Measurements from ENCODE around the gene ANOS1.

ANOS1 gene

DNA sequence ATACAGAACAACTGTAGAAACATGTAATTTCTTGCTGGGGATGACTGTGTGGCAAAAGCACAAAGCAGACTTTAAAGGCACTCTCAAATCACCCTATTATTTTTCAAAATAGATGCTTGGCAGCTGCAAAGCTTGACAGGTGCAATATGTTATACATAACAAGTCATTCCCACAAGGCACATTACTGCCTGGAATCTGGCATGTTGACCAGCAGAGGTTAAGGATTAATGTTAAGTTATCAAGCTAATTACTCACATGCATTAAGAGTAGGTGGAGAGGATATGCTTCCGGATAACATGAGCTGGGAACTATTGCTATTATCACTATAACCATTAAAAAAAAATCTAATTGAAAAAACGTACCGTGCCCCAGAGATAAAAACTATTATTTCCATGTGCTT, 17.8 kb downstream of the ANOS1 start:
- no peak for DNase-seq (ENCODE audit: low read depth)

DNA sequence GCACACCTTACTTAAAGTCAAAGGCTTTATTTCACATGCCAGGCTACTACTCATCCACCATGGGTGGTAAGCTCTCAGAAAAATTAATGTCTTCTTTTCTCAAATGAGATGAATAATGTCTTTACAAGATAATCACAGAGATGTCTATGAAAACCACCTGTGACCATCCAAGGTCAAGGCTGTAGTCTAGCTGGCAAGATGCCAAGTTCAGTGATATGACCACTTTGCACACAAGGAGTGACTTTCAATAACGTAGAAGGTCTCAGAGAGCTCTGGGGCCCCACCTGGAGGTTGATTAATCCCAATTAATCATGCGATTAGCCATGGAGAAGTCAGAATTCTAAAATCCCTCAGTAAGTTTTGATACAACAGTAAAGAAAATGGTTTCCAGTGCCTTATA, 20.5 kb downstream of the ANOS1 start:
- DNase-seq (ENCODE audit: low read depth) = no peak

DNA sequence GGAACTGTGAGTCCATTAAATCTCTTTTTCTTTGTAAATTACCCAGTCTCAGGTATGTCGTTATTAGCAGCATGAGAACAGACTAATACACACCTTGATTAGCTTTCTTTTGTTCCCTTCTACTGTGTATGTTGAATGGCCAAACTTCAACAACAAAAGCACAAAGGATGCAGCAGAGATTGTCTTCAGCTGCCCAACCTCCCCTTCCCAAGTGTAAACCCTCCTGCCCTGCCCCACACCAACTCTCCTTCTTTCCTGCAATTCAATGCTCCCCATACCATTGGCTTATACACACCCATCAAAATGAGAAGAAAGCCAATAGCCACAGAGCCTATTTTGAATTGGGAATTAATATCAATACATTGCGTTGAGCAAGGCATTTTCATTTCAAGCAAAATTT, 27.8 kb downstream of the ANOS1 start:
- DNase-seq (ENCODE audit: low read depth) = no peak

DNA sequence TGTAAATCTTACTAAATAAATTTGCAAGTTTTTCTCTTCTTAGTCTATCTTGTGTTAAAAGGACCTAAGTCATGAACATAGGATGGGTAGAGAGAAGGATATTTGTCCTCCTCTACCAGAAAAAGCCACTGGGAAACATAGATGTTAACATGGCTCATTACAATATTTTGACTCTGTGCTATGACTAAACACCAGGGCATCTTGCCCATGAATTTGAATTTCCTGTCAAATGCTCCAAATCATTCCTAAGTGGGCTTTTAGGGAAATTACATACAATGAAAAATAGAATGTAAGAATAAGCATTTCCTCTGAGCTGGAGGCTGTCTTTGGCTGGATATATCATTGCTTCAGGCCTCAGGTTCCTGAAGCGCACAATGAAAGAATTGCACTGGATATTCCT, 39.1 kb downstream of the ANOS1 start:
- peak; percentile 8 for DNase-seq (ENCODE audit: low read depth)

DNA sequence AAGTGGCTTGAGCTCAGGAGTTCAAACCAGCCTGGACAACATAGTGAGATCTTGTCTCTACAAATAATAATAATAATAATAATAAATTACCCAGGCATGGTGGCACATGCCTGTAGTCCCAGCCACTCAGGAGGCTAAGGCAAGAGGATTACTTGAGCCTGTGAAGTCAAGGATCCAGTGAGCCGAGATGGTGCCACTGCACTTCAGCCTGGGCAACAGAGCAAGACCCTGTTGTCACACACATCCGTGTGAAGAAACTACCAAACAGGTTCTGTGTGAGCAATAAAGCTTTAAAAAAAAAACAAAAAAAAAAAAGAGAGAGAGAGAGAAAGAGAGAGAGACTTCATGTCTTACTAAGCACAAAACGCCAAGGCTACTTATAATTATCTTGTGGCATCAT, 42.5 kb downstream of the ANOS1 start:
- no peak for DNase-seq (ENCODE audit: low read depth)

DNA sequence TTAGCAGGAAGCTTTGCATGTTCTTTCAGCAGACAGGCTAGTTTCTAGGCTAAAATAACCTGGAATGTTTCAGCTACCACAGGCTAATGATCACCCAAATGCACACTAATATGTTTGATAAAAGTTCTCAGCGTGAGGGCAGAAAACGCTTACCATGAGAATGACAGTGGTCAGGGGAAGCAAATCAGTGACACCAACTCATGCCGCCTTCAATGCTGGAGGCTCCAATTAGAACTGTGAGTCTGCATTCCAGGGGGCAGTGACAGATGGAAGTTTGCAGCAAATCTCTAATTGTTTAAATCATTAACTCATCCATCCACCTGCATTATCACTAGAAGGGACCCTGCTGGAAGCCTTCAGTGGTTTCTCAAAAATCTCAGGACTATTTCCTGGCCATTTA, 43.2 kb downstream of the ANOS1 start:
- DNase-seq (ENCODE audit: low read depth) = no peak

DNA sequence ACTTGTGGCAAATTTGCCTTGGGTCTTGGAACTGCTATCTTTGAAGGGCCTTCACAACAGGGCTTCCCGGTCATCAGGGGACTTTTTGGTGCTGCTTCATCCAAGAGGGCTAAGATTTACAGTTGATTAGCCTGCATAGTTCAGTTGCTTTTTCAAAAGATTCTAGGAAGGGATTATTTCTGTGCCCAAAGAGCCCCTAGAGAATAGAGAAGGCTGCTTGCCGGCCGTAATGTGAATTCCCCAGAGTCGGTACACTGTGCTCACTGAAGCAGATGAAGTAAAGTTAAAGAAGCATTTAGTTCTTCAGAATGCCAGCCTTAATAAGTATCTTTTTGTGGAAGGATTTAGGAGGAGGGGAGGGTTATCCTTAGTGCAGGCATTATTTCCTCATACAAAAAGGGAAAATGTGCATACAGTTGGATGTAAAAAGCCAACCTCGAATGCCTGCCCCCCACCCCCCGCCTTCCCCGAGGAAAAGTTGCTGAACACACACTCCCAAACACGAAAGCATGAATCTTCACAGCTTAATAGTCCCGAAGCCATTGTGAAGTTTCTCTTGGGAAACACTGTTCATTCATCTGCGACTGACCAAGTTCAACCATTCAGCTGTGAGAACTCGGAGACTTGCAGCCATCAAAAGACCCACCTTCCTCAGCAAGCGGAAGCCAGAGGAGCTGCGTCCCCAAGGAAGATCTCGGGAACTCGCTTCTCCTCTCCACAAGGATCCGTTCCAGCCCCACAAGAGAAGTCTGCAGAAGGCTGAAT, 47.6 kb downstream of the ANOS1 start:
- no peak for DNase-seq (ENCODE audit: low read depth)

DNA sequence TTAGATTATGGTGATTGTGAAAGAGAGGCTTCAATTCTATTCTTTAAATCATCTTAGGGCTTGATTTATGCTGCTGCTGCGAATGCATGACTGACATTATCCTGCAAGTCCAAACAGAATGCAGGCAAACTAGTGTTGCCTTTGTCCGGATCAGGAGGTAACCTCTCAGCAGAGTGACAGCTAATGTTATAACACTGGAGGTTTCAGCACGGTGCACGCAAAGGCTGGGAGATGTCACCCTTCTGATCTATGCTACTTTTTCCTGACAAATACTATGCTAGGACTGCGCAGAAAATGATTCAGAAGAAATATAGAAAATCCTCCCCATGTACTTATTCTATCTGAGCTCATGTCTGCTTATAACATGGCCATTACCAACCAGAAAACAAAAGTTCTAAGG, 48.2 kb downstream of the ANOS1 start:
- DNase-seq (ENCODE audit: low read depth) = no peak

DNA sequence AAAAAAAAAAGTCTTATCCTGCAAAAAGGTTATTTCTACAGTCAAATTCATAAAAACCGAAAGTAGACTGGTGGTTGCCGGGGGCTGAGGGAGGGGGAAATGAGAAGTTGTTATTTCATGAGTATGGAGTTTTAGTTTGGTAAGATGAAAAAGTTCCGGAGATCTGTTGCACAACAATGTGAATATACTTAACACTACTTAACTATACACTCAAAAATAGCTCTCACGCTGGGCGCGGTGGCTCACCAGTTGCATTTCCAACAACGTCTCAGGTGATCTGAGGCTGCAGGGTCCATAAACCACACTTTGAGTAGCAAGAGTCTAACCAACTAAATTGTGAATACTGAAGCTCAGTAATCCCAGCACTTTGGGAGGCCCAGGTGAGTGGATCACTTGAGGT, 52.4 kb downstream of the ANOS1 start:
- DNase-seq (ENCODE audit: low read depth) = no peak

DNA sequence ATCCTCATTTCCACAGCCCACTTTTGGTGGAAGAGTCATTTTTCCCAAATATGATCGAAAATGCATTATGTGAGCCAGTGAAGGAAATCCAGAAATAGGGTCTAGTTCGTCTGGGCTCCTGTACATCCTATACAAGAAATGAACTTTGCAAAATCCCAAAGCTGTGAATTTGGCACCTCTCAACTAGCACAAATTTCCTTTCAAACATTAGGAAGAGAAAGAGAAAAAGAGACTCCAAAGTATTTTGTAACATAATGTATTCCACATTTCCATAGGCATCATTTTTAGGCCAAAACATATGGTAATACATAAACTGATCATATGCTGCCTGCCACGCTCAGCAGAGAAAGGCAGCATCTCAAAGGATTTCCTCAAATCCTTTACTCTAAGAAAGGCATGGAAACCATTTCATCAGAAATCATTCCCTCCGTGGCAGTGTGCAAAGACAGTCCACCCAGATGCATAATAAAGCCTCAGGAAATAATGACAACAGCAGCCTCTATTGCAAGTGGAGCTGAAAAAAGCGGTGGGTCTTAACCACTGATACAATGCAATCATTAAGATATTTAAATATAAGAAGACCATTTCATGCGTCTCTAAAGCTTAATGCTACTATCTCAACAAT, 56.8 kb downstream of the ANOS1 start:
- no peak for DNase-seq (ENCODE audit: low read depth)

DNA sequence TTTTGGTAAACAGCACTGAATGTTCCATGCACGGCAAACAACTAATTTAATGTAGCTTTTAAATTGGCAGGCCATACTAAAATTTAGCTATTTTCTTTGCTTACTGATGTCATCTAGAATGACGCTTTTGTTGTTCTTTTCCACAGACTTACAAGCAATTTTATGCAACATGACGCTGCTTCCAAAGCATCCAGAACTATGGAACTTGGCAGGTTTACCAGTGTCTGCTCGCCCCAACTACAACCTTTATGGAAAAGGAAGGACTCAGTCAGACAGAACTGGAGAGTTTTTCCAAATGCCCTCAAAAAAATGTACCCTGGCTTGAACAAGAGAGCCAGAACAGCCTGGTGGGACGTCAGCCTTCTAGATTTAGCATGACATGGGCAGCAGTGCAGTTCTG, 58.7 kb downstream of the ANOS1 start:
- DNase-seq (ENCODE audit: low read depth) = no peak

DNA sequence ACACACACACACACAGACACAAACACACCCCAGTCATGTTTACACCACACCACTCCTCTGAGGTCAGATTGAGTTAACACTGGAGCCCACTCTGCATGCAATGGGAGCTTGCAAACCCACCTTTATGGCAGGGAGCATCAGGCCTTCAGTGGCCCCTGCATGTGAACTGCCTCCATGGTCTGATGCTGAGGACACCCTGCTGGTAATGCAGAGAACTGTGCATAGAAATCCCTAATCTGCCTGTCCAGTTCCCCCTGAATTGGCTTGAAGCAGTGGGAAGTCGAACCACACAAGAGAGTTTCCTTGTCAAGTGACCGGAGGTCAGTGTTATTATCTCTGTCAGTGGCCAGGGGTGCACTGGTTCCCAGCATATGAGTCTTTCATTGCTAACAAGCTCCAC, 59.8 kb downstream of the ANOS1 start:
- no peak for DNase-seq (ENCODE audit: low read depth)

DNA sequence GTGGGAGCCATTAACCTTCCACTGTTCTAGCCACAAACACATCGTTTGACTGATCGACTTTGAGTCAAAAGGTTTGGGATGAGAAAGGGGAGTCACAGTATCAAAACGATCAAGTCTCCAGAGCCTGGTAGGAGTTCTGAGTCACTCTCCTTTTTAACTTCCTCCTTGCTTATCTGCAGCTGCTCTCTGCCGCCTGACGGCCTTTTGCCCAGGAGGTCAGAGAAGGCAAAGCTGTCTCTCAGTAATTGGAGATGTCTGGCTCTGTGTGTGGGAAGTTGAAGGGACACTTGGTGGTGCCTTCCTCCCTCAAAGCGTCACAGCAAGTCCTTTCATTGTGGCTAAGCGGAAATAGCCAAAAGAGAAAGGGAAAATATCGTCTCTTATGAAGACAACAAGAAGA, 63.1 kb downstream of the ANOS1 start:
- DNase-seq (ENCODE audit: low read depth) = no peak

DNA sequence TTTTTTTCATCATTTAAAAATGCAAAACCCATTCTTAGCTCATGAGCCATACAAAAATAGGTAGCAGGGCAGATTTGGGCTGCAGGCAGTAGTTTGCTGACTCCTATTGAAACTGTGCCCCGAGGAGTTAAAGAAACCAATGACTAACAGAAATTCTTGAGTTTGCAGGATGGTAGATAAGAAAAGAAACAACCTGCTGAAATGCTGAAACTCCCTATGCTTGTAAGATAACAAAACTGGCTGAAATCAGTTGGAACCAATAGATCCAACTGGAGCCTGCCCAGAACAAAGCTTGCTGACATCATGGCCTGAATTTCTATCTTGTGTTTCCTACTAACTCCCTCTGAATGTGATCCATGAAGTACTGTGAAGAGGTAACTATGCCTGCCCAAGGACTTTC, 68.6 kb downstream of the ANOS1 start:
- no peak for DNase-seq (ENCODE audit: low read depth)

DNA sequence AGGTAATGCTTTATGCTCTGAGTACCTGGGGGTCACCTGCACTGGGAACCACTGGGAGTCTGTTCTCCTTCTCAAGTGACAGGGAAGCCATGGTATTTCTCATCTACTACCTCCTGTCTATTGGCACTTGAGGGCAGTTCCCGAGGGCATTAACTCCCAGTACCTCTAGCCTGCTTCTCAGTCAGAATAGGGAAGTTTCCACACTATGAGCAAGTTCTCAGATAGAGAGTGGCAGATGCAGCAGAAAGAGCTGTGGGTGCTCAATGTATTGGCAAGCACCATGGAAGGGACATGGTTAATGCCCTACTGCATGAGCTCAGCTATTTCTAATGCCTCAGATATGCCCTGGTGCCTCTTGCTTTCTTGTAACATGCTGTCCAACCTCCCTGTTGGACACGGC, 74.1 kb downstream of the ANOS1 start:
- DNase-seq (ENCODE audit: low read depth) = no peak

DNA sequence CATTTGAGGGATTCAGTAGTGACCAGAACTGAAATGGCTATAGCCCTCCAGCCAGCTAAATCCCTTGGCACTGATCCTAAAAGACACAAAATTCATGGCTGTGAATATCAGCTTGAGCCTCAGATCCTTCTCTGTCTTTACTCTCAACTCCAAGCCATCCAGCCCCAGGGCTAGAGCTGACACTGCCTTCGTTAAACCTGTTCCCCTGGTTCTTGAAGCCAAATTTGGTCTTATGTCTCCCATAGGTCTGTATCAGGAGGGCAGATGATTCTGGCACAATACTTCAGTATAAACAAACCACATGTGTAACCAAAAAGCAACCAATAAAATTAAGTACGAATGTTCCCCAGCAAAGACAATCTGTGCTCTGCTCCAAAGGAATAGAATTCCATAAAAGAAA, 78.0 kb downstream of the ANOS1 start:
- no peak for DNase-seq (ENCODE audit: low read depth)

DNA sequence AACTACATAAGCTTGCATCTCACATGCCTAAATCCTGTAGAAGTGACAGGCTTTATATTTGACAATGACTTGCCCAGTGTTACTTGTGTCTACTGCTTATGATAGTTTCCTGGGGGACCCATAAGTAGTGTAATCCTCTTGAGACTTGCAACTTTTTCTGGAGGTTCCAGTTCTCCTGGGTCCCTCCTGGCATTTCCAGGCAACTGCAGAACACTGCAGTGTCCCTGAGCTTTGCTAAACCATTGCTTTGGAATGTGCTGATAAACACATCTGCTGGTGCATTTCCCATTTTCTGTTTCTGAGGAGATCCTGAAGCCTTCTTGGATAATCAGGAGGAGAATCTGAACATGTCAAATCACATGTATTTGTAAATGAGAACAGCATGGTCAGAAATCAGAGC, 82.0 kb downstream of the ANOS1 start:
- DNase-seq (ENCODE audit: low read depth) = no peak

DNA sequence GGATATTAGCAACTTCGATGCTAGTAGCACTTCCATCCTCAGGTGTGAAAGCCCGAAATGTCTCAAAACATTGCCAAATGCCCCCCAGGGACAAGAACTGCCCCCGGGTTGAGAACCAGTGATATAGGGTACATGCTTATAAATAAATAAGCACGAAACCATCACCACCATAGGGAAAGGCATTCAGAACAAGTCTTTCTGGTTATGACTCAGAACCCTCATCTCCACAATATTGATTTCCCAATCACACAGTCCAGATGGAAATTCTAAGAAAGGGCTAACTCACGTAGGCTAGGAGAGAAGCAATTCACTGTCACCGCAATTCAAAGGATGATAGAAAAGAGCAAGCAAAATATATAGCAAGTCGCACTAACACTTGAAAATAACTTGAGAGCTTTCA, 84.8 kb downstream of the ANOS1 start:
- no peak for DNase-seq (ENCODE audit: low read depth)

DNA sequence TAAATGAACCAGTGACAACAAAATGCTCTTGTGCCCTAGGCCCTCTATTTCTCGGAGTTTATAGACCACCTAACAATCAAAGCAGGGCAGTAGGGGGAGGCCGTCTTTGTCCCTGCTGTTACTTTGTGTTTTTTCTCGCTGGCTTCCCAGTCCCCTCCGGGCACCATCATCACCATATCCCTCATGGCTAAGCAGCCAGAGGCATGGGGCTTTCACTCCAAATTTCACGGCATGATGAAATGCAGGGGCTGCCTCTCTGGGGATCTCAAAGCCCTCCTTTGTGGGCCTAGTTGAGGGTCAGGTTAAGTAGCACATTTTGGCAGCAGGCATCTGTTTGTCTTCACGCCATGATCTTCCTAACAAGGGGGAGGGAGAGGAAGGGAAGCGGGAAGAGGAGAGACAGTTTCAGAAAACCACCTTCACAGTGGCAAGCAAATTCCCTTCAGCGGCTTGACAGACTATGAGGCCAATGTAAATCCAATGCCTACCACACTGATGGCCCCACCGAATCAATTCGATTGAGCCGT, 91.9 kb downstream of the ANOS1 start:
- DNase-seq (ENCODE audit: low read depth) = no peak

DNA sequence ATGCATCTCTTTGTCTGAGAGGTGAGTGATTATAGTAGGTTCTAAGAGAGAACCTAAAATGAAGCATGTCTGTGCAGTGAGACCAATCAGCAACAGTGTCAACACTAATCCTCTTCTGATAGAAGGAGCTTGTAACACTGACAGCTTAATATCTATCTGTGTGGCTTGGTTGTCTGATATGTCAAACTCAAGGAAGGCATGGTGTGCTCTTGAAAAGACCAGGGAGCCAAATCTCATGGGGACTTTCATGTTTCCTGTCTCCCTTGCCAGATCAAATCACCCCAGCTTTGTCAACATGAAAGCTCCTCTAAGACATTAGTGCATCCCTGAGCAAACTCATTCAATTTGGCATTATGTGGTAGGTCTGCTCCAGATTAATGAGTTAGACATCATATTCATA, 95.4 kb downstream of the ANOS1 start:
- DNase-seq (ENCODE audit: low read depth) = no peak

DNA sequence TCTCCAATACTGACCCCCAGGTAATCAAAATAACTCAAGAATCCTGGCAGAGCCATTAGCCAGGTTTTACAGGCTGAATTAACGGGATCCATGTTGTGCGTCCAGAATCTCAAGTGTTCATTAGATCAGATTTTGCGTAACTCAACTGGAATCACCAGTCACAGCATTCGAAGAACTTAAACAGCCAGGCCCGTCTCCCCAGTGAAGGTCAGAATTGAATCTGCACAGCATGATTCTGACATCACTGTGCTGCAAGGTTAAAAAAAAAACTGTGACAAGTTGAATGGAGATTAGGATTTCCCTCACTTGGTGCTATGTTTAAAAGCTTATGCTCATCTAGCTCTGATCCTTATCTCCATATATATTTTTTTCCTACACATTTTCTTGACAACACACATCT, 96.1 kb downstream of the ANOS1 start:
- no peak for DNase-seq (ENCODE audit: low read depth)

DNA sequence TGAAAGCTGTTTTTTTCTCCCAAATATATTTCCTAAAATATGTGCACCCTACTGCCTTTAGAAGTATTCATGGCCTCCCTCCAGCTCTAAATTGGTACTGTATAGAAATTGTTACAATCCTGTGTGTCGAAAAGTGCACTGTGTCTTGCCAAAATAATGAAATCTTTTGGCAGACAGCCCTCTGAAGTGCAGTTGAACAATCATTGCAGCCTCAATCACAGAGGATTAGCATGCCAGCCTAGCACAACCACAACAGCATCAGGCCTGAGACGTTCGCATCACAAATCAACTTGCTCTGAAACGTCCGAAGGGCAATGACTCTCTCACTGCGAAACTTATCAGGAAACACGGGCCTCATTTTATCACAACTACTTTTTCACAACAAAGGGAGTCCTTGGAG, 99.0 kb downstream of the ANOS1 start:
- no peak for DNase-seq (ENCODE audit: low read depth)

DNA sequence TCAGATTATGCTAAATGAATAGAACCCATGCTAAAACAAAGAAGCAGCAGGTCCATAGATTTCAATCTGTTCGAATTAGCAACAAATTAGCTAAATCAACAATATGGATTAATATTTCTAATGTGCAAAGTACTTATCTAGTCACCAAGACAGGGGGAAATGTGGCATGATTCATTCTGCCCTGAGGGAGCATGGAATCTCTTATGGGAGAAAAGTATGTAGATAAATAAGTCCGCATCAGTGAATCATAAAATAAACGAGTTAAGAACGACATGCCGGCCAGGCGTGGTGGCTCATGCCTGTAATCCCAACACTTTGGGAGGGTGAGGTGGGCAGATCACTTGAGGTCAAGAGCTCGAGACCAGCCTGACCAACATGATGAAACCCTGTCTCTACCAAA, 102.1 kb downstream of the ANOS1 start:
- no peak for DNase-seq (ENCODE audit: low read depth)

DNA sequence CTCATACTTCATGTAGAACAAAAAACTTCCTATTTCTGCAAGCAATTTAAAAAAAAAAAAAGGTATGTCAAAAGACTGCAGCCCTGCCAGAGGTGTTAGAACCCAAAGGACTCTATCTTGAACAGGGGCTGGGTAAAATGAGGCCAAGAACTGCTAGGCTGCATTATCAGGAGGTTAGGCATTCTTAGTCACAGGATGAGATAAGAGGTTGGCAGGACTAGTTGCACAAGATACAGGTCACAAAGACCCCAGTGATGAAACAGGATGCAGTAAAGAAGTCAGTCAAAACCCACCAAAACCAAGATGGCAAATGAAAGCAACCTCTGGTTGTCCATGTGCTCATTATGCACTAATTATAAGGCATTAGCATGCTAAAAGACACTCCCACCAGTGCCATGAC, 104.1 kb downstream of the ANOS1 start:
- no peak for DNase-seq (ENCODE audit: low read depth)
